Effector memory CD4-positive, alpha-beta T cell (primary cell): Measurements from ENCODE around the gene RAPGEF1.
A peak's percentile ranks its signal among the peaks of the same experiment; 100 is the strongest.

Experiments
- DNase-seq, 3 donors: peaks; one replicate each; pipeline ENCODE4 v3.0.0-alpha.2; 2020
- H3K27ac ChIP-seq: 2 replicates; pipeline ENCODE4 v1.7.0; 2013; ENCODE audit warnings: mild to moderate bottlenecking, low read length, moderate library complexity; ENCODE audit not compliant: insufficient read depth, poor library complexity, severe bottlenecking
- H3K27me3 ChIP-seq: replicated peaks from 2 replicates; pipeline ENCODE4 v1.7.0; 2013; ENCODE audit warnings: mild to moderate bottlenecking, low read length; ENCODE audit not compliant: insufficient read depth, control insufficient read depth, poor library complexity, severe bottlenecking
- H3K36me3 ChIP-seq: 2 replicates; pipeline ENCODE4 v1.7.0; 2013; ENCODE audit warnings: mild to moderate bottlenecking, low read length, moderate library complexity; ENCODE audit not compliant: control insufficient read depth, insufficient read depth
- H3K4me1 ChIP-seq: 2 replicates; pipeline ENCODE4 v1.7.0; 2013; ENCODE audit warnings: low read length, mild to moderate bottlenecking; ENCODE audit not compliant: control insufficient read depth, insufficient read depth, poor library complexity, severe bottlenecking
- H3K4me3 ChIP-seq: 2 replicates; pipeline ENCODE4 v1.7.0; 2013; ENCODE audit warnings: low read length, low read depth, mild to moderate bottlenecking; ENCODE audit not compliant: insufficient read depth, poor library complexity, severe bottlenecking
- H3K9me3 ChIP-seq: 2 replicates; pipeline ENCODE4 v1.7.0; 2013; ENCODE audit warnings: mild to moderate bottlenecking, low read length, moderate library complexity; ENCODE audit not compliant: control insufficient read depth

The RAPGEF1 gene

GRCh38 chr9:131578021-131578420 lies 161.9 kb downstream of the RAPGEF1 start:
- Histone ChIP-seq H3K36me3 (peaks cover 56% of the 10 kb centered on the region), H3K27me3 (no peaks in the 10 kb centered on the region), H3K27ac (peak overlapping the region; percentile 8), H3K4me3 (no peak overlapping the region), H3K4me1 (peaks cover 17% of the 10 kb centered on the region), H3K9me3 (no peaks in the 10 kb centered on the region)
- DNase-seq = no peak

DNA sequence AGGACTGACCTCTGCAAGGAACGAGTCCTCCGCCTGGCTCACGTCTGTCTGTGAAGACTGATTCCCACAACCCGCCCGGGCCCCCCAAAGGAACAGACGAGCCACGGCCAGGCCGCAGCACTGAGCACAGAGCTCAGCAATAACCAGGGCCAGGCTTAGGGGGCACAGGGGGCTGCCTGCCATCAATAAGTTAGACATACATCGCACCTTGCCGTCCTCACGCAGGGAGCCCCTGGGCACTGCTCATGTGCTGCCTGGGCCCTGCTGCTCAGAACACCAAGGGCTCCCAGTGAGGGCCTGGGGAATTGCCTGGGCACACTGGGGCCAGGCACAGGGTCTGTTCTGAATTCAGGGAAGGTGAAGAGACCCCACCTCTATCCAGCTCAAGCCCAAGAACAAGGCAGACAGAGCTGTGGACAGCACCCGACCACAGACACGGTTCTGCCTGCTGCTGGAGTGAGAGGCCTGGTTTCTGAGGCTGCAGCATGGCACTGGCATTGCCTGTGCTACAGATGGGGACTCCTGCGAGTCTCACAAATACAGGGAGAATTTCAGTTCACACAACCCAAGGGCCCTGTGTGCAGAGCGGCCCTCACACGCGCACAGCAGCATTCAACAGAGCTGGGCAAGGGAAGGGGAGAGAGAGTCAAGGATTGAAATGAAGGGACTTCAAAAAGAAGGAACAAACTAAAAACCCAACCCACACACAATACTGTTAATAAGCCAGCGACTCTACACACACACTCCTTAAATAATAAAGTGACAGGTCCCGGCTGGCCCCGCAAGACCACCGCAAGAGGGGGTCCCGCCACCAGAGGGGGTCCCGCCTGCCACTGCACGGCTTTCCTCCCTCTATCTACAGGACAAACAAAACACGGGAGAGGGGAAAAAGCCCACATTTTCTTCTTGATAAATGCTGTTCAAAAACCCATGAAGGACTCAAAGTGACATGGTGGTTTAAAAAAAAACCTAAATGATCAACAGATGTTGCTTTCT lies 162.6 kb downstream of the RAPGEF1 start:
- Histone ChIP-seq H3K4me3 (no peak overlapping the region), H3K9me3 (no peaks in the 10 kb centered on the region), H3K27me3 (no peaks in the 10 kb centered on the region), H3K36me3 (peaks cover 54% of the 10 kb centered on the region), H3K27ac (peak overlapping the region; percentile 8), H3K4me1 (peaks cover 17% of the 10 kb centered on the region)
- no peak for DNase-seq

DNA sequence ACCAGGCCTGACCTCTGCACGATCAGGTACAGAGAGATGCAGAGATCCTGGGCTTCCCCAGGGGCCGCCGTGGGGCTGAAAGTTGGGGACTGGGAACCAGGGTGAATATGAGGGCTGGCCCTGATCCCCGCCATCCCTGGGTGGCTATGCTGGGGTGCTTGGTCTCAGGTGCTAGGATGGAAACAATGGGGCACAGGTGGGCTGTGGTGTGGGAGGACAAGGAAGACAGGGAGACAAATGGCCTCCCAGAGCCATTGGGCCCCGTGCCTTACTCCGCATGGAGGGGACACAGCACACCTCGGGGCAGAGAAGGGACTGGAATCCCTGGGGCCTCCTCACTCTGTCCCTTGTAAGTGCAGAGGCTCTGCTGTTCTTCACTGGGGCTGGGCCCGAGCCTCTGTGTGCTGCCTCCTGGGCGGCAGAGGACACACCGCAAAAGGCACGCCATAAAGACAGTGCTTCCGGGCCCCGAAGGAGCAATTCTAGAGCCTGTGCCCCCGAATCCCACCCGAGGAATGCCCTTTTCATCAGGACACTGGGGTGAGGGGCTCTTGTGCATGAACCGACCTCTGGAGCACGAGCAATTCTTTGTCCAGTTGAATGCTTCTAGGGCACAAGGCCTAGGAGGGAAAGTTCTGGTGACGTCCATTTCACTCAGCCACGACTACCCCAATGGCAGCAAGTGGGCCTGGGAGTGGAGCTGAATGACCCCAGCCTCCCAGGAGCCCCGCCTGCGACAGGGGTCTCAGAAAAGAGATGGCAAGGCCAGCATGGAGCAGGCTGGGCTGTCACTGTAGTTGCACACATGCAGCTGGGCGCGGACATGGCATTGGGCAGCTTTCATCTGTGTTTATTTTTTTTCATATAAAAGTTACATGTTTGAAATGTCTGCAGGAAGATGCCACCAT lies 163.7 kb downstream of the RAPGEF1 start:
- DNase-seq = no peak
- peaks cover 17% of the 10 kb centered on the region for H3K4me1 ChIP-seq
- H3K36me3 ChIP-seq = peaks cover 55% of the 10 kb centered on the region
- H3K27me3 ChIP-seq = no peaks in the 10 kb centered on the region
- H3K9me3 ChIP-seq = no peaks in the 10 kb centered on the region
- no peak overlapping the region for H3K4me3 ChIP-seq
- no peak overlapping the region for H3K27ac ChIP-seq

DNA sequence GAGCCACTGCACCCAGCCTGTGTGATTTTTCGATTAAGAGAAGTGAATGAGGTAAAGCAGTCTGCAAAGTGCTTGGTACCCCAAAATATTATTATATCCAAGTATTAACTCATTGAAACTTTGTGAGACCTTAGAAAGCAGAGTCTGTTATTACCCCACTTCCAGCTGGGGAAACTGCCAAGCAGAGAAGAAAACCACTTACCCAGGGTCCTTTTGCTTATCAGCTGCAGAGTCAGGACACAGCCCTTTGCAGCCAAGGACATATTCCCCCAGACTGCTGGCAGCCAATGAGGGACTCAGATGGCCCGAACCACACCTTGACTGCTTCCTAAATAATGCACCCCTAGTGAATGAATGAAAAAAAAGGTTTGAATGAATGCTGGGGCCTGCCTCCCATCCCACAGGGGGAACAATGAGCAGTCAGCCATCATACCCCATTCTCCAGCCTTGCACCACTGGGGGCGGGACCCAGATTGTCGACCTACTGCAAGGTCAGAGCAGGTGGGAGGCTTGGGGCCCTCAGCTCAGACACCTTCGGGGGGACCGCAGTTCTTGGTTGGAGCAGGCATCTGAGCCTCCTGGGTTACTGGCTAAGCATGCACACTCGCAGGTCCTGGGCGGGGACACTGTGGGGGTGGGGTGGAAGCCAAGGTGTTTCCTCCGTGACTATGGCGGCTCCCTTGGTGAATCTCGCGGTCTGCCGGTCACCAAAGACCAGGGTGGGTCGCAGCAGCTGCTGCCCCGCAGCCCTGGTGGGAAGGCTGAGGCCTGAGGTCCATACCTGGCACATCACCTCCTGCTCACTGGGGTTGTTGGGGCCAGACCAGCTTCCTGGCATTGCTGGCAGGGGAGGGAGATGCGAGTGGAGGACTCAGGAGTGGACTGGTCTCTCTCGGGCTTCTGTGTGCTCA lies 164.9 kb downstream of the RAPGEF1 start:
- Histone ChIP-seq H3K27me3 (no peaks in the 10 kb centered on the region), H3K36me3 (peaks cover 46% of the 10 kb centered on the region), H3K27ac (no peak overlapping the region), H3K4me1 (peaks cover 17% of the 10 kb centered on the region), H3K4me3 (no peak overlapping the region), H3K9me3 (no peaks in the 10 kb centered on the region)
- no peak for DNase-seq

DNA sequence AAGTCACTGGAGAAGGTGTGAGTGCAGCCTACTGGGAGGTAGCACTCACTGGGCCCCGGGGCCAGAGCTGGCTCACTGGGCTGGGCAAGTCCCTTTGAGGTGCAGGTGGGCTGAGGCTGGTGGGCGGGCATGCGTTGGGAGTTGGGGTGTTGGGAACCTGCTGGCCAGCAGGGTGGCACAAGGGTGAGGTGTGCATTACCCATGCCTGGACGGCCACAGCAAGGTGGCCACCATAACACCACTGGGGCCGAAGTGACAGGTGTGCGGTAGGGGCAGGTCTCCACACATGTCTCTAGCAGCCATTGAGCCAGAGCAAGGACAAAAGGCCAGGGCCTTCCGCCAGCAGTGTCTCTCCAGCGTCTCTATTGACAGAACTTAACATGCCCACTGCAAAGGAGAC lies 172.0 kb downstream of the RAPGEF1 start:
- Histone ChIP-seq H3K27me3 (no peaks in the 10 kb centered on the region), H3K9me3 (no peaks in the 10 kb centered on the region), H3K4me3 (no peak overlapping the region), H3K27ac (no peak overlapping the region), H3K4me1 (no peaks in the 10 kb centered on the region), H3K36me3 (peaks cover 13% of the 10 kb centered on the region)
- DNase-seq = no peak

DNA sequence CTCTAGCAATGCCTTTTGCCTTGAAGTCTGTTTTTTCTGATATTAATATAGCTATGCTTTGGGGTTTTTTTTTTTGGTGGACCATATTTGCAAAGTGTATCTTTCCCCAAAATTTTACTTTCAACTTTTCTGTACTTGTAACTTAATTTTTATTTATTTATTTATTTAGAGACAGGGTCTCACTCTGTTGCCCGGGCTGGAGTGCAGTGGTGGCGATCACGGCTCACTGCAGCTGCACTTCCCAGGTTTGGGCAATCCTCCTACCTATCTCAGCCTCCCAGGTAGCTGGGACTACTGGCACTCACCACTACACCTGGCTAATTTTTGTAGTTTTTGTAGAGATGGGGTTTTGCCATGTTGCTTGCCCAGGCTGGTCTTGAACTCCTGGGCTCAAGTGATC lies 173.7 kb downstream of the RAPGEF1 start:
- H3K4me3 ChIP-seq = no peak overlapping the region
- DNase-seq = no peak

GRCh38 chr9:131565369-131565768 lies 174.5 kb downstream of the RAPGEF1 start:
- no peak overlapping the region for H3K4me3 ChIP-seq
- DNase-seq = no peak
- no peaks in the 10 kb centered on the region for H3K4me1 ChIP-seq
- no peaks in the 10 kb centered on the region for H3K36me3 ChIP-seq
- H3K9me3 ChIP-seq = no peaks in the 10 kb centered on the region
- H3K27me3 ChIP-seq = no peaks in the 10 kb centered on the region
- no peak overlapping the region for H3K27ac ChIP-seq

More for the DNA sequence above, 173.7 kb downstream of the RAPGEF1 start:
- H3K36me3 ChIP-seq = no peaks in the 10 kb centered on the region
- H3K9me3 ChIP-seq = no peaks in the 10 kb centered on the region
- no peaks in the 10 kb centered on the region for H3K4me1 ChIP-seq
- no peak overlapping the region for H3K27ac ChIP-seq
- no peaks in the 10 kb centered on the region for H3K27me3 ChIP-seq

- Histone ChIP-seq H3K36me3 (no peaks in the 10 kb centered on the region), H3K4me3 (no peak overlapping the region), H3K27ac (no peak overlapping the region), H3K27me3 (no peaks in the 10 kb centered on the region), H3K4me1 (no peaks in the 10 kb centered on the region), H3K9me3 (no peaks in the 10 kb centered on the region)
- DNase-seq = no peak
These were observed 177.6 kb downstream of the RAPGEF1 start for GRCh38 chr9:131562032-131562959.
